Myometrial cell (primary cell): Measurements from ENCODE around the gene STEAP4. TPM values are rescaled to one million over a fixed set of nuclear protein-coding genes. Genes with fewer than 3 reads are reported as not detected.

ENCODE experiments used
- total RNA-seq: library from RNA; depleted of rRNA; stranded (reverse); fragments of >200 nt; gene quantifications from 2 replicates; pipeline ENCODE4 v1.2.3, GENCODE V29; 2015

Gene STEAP4
- under 0.01 TPM in 1 of 2 replicates, not detected in the other for total RNA-seq

DNA sequence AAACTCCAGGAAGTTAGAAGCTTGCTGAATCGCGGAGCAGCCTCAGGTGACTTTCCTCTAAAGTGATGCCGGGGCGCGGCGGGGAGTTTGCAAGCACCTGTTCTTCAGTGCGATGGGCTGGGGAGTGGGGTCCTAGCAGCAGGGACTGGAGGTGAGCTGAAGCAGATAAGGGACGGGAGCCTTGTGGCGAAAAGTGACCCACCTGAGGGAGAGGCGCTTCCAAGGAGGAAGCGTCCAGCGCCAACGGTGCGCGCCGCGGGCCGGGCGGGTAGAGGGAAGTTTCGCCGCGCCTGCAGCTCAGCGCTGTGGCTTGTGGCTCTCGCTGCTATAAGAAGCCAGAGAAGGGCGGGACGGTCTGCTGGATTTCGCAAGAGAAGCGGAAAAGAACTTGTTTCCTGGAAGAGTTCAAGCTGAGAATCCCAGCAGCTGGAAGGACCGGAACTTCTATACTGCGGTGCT lies at the start of gene STEAP4:
STEAP4 (minus strand) TSS at position 305 of the 459 bp plus-strand sequence. CDS start 22,625 bp downstream, outside the sequence.

Other genes with a start within 250 kb of the STEAP4 start
- gene SRI, start 86.9 kb downstream of the STEAP4 start, total RNA-seq, result 62.0 and 85.9 TPM in 2 replicates